ENCODE data around the gene UGT1A10. TPM values are rescaled to one million over a fixed set of nuclear protein-coding genes. Genes with fewer than 3 reads are reported as not detected.

UGT1A10 gene
- total RNA-seq, 1 donor from 2014 or later = not detected

DNA sequence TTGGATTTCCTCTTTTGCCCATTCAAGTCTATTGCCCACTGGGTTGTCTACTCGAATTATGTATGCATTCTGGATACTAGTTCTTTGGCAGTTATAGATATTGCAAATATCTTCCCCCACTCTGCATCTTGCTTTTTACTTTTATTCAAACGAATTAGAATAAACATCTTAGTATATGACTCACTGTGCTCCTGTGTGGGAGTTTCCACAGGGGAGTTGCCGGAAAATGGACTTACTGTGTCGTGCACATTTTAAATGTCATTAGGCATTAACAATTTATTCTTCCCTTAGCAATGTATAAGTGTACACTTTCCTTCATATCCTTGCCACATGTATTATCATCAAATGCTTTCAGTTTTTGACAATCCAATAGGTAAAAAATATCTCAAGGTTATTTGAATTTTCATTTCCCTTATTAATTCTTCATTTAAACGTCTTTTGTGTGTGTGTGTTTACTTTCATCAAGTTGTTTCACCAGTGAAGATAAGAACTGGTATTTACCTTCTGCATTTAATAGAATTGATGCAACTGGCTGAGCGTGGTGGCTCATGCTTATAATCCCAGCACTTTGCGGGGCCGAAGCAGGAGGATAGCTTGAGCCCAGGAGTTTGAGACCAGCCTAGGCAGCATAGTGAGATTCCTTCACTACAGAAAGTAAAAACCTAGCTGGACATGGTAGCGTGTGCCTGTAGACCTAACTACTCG is 71.8 kb downstream of the UGT1A10 start:
- Mint-ChIP-seq H3K4me3 (ENCODE audit: unreplicated experiment) (no peak overlapping the region), H3K36me3 (ENCODE audit: low read depth) (peaks cover 5% of the 10 kb centered on the region), H3K27me3 (ENCODE audit: low read depth) (no peaks in the 10 kb centered on the region), H3K9me3 (ENCODE audit: low read depth) (peaks cover 9% of the 10 kb centered on the region), H3K27ac (ENCODE audit: unreplicated experiment) (peak overlapping the region; percentile 59), H3K4me1 (ENCODE audit: low read depth) (peaks cover 61% of the 10 kb centered on the region)
- no peak for DNase-seq (ENCODE audit: low spot score)
- TF ChIP-seq, protein P1, sequence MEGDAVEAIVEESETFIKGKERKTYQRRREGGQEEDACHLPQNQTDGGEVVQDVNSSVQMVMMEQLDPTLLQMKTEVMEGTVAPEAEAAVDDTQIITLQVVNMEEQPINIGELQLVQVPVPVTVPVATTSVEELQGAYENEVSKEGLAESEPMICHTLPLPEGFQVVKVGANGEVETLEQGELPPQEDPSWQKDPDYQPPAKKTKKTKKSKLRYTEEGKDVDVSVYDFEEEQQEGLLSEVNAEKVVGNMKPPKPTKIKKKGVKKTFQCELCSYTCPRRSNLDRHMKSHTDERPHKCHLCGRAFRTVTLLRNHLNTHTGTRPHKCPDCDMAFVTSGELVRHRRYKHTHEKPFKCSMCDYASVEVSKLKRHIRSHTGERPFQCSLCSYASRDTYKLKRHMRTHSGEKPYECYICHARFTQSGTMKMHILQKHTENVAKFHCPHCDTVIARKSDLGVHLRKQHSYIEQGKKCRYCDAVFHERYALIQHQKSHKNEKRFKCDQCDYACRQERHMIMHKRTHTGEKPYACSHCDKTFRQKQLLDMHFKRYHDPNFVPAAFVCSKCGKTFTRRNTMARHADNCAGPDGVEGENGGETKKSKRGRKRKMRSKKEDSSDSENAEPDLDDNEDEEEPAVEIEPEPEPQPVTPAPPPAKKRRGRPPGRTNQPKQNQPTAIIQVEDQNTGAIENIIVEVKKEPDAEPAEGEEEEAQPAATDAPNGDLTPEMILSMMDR (IDR thresholded peaks at IDR 0.05) = no peak

DNA sequence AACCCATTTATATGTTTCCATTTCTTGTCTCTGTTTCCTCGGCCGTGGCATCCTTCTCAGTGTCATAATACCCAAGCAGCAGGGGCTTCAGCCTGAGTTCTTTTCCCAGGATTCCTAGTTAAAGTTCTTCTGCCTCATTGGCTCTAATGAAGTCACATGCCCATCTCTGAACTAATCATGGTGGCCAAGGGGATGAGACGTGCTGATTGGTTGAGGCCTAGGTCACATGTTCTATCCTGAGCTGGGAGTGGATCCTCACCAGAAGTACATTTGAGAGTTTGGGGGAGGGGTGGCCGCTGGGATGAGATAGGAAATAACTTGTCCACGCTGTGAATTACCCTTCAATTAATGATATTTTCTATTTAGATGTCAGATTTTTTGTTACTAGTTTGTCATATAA is 72.7 kb downstream of the UGT1A10 start:
- H3K4me3 Mint-ChIP-seq (ENCODE audit: unreplicated experiment) = no peak overlapping the region
- no peaks in the 10 kb centered on the region for H3K27me3 Mint-ChIP-seq (ENCODE audit: low read depth)
- no peak for DNase-seq (ENCODE audit: low spot score)
- H3K4me1 Mint-ChIP-seq (ENCODE audit: low read depth) = peaks cover 58% of the 10 kb centered on the region
- TF ChIP-seq, protein P1 (IDR thresholded peaks at IDR 0.05) = no peak
- H3K36me3 Mint-ChIP-seq (ENCODE audit: low read depth) = peaks cover 2% of the 10 kb centered on the region
- H3K9me3 Mint-ChIP-seq (ENCODE audit: low read depth) = peaks cover 4% of the 10 kb centered on the region
- H3K27ac Mint-ChIP-seq (ENCODE audit: unreplicated experiment) = no peak overlapping the region

DNA sequence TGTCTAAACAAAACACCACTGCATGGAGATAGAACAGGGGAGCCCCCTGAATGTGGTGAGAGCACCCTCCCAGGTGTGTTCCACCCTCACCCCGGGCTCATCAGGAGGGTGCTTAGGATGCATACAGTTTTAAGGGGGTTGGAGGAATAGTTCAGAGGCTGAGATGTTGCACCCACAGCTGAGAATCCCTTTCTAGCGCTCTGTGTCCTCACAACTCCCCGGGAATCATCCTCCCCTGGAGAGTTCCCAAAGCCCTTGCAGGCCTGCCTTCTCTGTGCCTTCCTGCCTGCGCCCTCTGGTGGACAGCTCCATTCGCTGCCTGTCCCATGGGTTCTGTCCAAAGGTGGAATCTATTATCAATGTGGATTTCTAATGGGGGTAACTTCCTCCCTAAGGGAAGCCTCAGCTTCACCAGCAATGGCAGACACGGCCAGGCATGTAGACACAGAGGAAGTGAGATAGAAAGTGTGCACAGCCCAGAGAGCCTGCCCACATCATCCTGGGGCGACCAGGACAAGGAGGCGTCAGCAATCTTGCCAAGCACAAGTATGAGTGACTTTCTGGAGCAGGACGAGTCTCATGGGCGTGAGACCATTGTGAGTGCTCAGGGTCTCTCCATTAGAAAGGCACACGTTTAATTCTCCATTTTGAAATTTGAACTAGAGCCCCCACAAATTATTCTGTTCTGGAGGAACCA is 75.2 kb downstream of the UGT1A10 start:
- Mint-ChIP-seq H3K9me3 (ENCODE audit: low read depth) (no peaks in the 10 kb centered on the region), H3K4me3 (ENCODE audit: unreplicated experiment) (no peak overlapping the region), H3K27ac (ENCODE audit: unreplicated experiment) (no peak overlapping the region), H3K36me3 (ENCODE audit: low read depth) (no peaks in the 10 kb centered on the region), H3K4me1 (ENCODE audit: low read depth) (peaks cover 43% of the 10 kb centered on the region), H3K27me3 (ENCODE audit: low read depth) (no peaks in the 10 kb centered on the region)
- DNase-seq (ENCODE audit: low spot score) = no peak
- TF ChIP-seq, protein P1 (IDR thresholded peaks at IDR 0.05) = peak; percentile 93

DNA sequence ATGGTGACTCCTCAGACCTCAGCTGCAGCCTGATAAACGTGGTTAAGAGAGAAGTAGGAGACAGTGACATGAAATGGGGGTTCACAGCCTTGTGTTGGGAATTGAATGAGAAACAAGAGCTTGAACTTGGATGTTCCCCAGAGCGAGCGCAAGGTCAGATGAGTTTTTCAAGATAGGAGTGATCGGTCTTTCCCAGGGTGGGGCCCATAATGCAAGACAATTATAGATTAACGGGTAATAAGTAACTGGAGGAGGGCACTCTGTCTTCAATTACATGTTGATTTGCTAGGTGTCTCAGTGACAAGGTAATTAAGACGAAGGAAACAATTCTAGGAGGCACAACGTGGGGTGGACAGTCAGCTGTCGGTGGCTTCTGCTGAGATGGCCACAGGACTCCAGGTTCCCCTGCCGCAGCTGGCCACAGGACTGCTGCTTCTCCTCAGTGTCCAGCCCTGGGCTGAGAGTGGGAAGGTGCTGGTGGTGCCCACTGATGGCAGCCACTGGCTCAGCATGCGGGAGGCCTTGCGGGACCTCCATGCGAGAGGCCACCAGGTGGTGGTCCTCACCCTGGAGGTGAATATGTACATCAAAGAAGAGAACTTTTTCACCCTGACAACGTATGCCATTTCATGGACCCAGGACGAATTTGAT is 76.5 kb downstream of the UGT1A10 start, which contains the start of gene UGT1A5:
UGT1A5 (plus strand) TSS at position 297 of the 651 bp plus-strand sequence; CDS start at position 382, 85 bp downstream.
- no peaks in the 10 kb centered on the region for H3K27me3 Mint-ChIP-seq (ENCODE audit: low read depth)
- TF ChIP-seq, protein P1 (IDR thresholded peaks at IDR 0.05) = no peak
- no peaks in the 10 kb centered on the region for H3K36me3 Mint-ChIP-seq (ENCODE audit: low read depth)
- no peak within 1 kb of the TSS for H3K27ac Mint-ChIP-seq (ENCODE audit: unreplicated experiment)
- DNase-seq (ENCODE audit: low spot score) = no peak
- no peaks in the 10 kb centered on the region for H3K9me3 Mint-ChIP-seq (ENCODE audit: low read depth)
- no peak within 1 kb of the TSS for H3K4me3 Mint-ChIP-seq (ENCODE audit: unreplicated experiment)
- H3K4me1 Mint-ChIP-seq (ENCODE audit: low read depth) = peaks cover 31% of the 10 kb centered on the region

DNA sequence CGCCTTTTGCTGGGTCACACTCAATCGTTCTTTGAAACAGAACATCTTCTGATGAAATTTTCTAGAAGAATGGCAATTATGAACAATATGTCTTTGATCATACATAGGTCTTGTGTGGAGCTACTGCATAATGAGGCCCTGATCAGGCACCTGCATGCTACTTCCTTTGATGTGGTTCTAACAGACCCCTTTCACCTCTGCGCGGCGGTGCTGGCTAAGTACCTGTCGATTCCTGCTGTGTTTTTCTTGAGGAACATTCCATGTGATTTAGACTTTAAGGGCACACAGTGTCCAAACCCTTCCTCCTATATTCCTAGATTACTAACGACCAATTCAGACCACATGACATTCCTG is 77.0 kb downstream of the UGT1A10 start:
- H3K27me3 Mint-ChIP-seq (ENCODE audit: low read depth) = peaks cover 2% of the 10 kb centered on the region
- peaks cover 26% of the 10 kb centered on the region for H3K4me1 Mint-ChIP-seq (ENCODE audit: low read depth)
- peaks cover under 1% of the 10 kb centered on the region for H3K36me3 Mint-ChIP-seq (ENCODE audit: low read depth)
- H3K27ac Mint-ChIP-seq (ENCODE audit: unreplicated experiment) = no peak overlapping the region
- DNase-seq (ENCODE audit: low spot score) = no peak
- no peak overlapping the region for H3K4me3 Mint-ChIP-seq (ENCODE audit: unreplicated experiment)
- TF ChIP-seq, protein P1 (IDR thresholded peaks at IDR 0.05) = no peak
- H3K9me3 Mint-ChIP-seq (ENCODE audit: low read depth) = no peaks in the 10 kb centered on the region
